Endothelial cell of umbilical vein (primary cell): ENCODE data around the gene BNIP5. TPM values are rescaled to one million over a fixed set of nuclear protein-coding genes. Genes with fewer than 3 reads are reported as not detected.

Experiments
- BruUV-seq: library from RNA; stranded (reverse); fragments of 400-500 nt; replicated peaks from 2 replicates; lab custom pipeline; 2021; lab: Mats Ljungman, UMichigan
- CTCF ChIA-PET: fragments of 300-600, 350-600 bp; sonication (Branson Sonifier 250); formaldehyde crosslinking; loops from one replicate; lab custom pipeline; 2021; ENCODE audit warnings: antibody characterized with exemption, inconsistent platforms; lab: Charles Lee
- POLR2A ChIA-PET: fragments of 300-600, 350-600 bp; sonication (Branson Sonifier 250); formaldehyde crosslinking; loops from one replicate; lab custom pipeline; 2021; ENCODE audit warnings: antibody characterized with exemption, inconsistent platforms; lab: Charles Lee
- DNase-seq: peaks from one replicate; pipeline ENCODE4 v3.0.0-alpha.2; 2011; ENCODE audit warnings: low read depth, low spot score
- FAIRE-seq: peaks from 2 replicates; lab custom pipeline; 2011; peaks lifted over from hg19 to GRCh38; lab: Jason Lieb, UNC
- H2AFZ ChIP-seq: 2 replicates; pipeline ENCODE4 v1.6.0; 2012; ENCODE audit warnings: low read depth, low read length, control low read depth, inconsistent platforms
- H3K27ac ChIP-seq: 2 replicates; pipeline ENCODE4 v1.5.1; 2011; ENCODE audit warnings: low read depth, mild to moderate bottlenecking, control low read depth, low read length, moderate library complexity; ENCODE audit not compliant: insufficient read depth
- H3K27me3 ChIP-seq, 2 experiments: 2 replicates each; pipeline versions ENCODE4 v1.6.0 to v1.6.1; 2011; ENCODE audit warnings: low read length in 2 of 2, mixed read lengths in 1 of 2; ENCODE audit not compliant: control insufficient read depth in 2 of 2, insufficient read depth in 2 of 2
- H3K36me3 ChIP-seq, 2 experiments: 2 replicates in 1 of 2; 3 replicates in 1 of 2; pipeline ENCODE4 v1.5.1; 2011; ENCODE audit warnings: low read length in 2 of 2, mild to moderate bottlenecking in 1 of 2, moderate library complexity in 1 of 2; ENCODE audit not compliant: control insufficient read depth in 2 of 2, insufficient read depth in 2 of 2; ENCODE audit errors: extremely low read depth in 1 of 2
- H3K4me1 ChIP-seq: 3 replicates; pipeline ENCODE4 v1.5.1; 2011; ENCODE audit warnings: mild to moderate bottlenecking, low read length; ENCODE audit not compliant: control insufficient read depth, insufficient read depth; ENCODE audit errors: extremely low read depth
- H3K4me2 ChIP-seq: 2 replicates; pipeline ENCODE4 v1.6.1; 2011; ENCODE audit warnings: low read length, control low read depth, mixed read lengths; ENCODE audit not compliant: insufficient read depth
- H3K4me3 ChIP-seq, 3 experiments: fragments of 200-600 bp in 1 of 3; sonication (generic), shearing (Covaris generic) in 1 of 3; replicated peaks in 1 of 3; 2 replicates each; pipeline ENCODE4 v1.5.1; 2011 to 2016; ENCODE audit warnings: control low read depth in 3 of 3, low read length in 3 of 3, mild to moderate bottlenecking in 2 of 3, inconsistent platforms in 1 of 3, low read depth in 1 of 3, moderate library complexity in 1 of 3; ENCODE audit not compliant: insufficient read depth in 1 of 3
- H3K79me2 ChIP-seq: 2 replicates; pipeline ENCODE4 v1.6.0; 2012; ENCODE audit warnings: low read length, inconsistent platforms; ENCODE audit not compliant: control insufficient read depth, insufficient read depth
- H3K9ac ChIP-seq: replicated peaks from 2 replicates; pipeline ENCODE3; 2011; ENCODE audit warnings: low read length, control low read depth; ENCODE audit not compliant: insufficient read depth; ENCODE audit errors: extremely low read depth
- H3K9me1 ChIP-seq: replicated peaks from 3 replicates; pipeline ENCODE4 v1.6.0; 2011; ENCODE audit warnings: mild to moderate bottlenecking, low read length; ENCODE audit not compliant: control insufficient read depth, insufficient read depth; ENCODE audit errors: extremely low read depth
- H3K9me3 ChIP-seq: replicated peaks from 2 replicates; pipeline ENCODE4 v1.5.1; 2012; ENCODE audit warnings: low read length, inconsistent platforms; ENCODE audit not compliant: control insufficient read depth, insufficient read depth
- H4K20me1 ChIP-seq: replicated peaks from 2 replicates; pipeline ENCODE3; 2011; ENCODE audit warnings: mild to moderate bottlenecking, low read length; ENCODE audit not compliant: control insufficient read depth, insufficient read depth; ENCODE audit errors: extremely low read depth
- EZH2 ChIP-seq: IDR thresholded peaks from 2 replicates; pipeline ENCODE4 v1.6.1; 2012; ENCODE audit warnings: borderline replicate concordance, low read depth, mild to moderate bottlenecking, moderate library complexity, low read length, inconsistent platforms; ENCODE audit not compliant: severe bottlenecking
- FOS ChIP-seq: IDR thresholded peaks from 2 replicates; pipeline ENCODE4 v1.6.1; 2011; ENCODE audit warnings: mild to moderate bottlenecking, low read length, moderate library complexity, borderline replicate concordance; ENCODE audit not compliant: insufficient read depth
- GATA2 ChIP-seq: IDR thresholded peaks from 2 replicates; pipeline ENCODE4 v1.7.0; 2011; ENCODE audit warnings: low read depth, mild to moderate bottlenecking, moderate library complexity, mixed read lengths, low read length; ENCODE audit not compliant: insufficient read length, insufficient read depth
- JUN ChIP-seq: IDR thresholded peaks from 2 replicates; pipeline ENCODE4 v1.6.1; 2011; ENCODE audit warnings: borderline replicate concordance, low read depth; ENCODE audit not compliant: insufficient read length, insufficient read depth
- MYC ChIP-seq: IDR thresholded peaks from one replicate; pipeline ENCODE4 v1.6.1; 2011; ENCODE audit warnings: mild to moderate bottlenecking, low read depth, low read length
- POLR2A ChIP-seq: IDR thresholded peaks from 2 replicates; pipeline ENCODE4 v1.6.1; 2012; ENCODE audit warnings: low read depth, mild to moderate bottlenecking, control low read depth, low read length
- POLR2AphosphoS5 ChIP-seq: IDR thresholded peaks from 2 replicates; pipeline ENCODE4 v1.6.1; 2012; ENCODE audit warnings: low read depth, mild to moderate bottlenecking, control low read depth, low read length, moderate library complexity; ENCODE audit not compliant: insufficient read depth
- dilution Hi-C: fragments of 300-500 bp; cut with MboI; formaldehyde crosslinking; loops from one replicate; pipeline ENCODE4 v1.15.0; 2019; ENCODE audit warnings: low sequenced_read_pairs; ENCODE audit not compliant: extremely low pct_ligation_motif_present
- intact Hi-C: fragments of 100-400 bp; cut with micrococcal nuclease; formaldehyde crosslinking; loops from one replicate; pipeline ENCODE4 v1.10.0; 2022
- polyA plus RNA-seq, 4 experiments: library from polyadenylated mRNA; depleted of rRNA in 3 of 4; stranded (reverse) in 3 of 4; unstranded in 1 of 4; fragments of >200 nt; gene quantifications; 2 replicates each; pipeline versions ENCODE4 v1.2.1 to v1.2.3, GENCODE V29; 2011 to 2012; ENCODE audit warnings: missing spikeins in 1 of 4
- total RNA-seq: library from RNA; stranded (reverse); gene quantifications from 2 replicates; pipeline ENCODE4 v1.2.3, GENCODE V29; 2021
- TF ChIP-seq, protein P1 (sequence below), 2 donors: IDR thresholded peaks; 1 replicate in 1 of 2; 2 replicates in 1 of 2; pipeline ENCODE4 v1.5.1; 2011; ENCODE audit warnings: low read length in 2 of 2, mild to moderate bottlenecking in 2 of 2, moderate library complexity in 2 of 2, control low read depth in 1 of 2, inconsistent platforms in 1 of 2, low read depth in 1 of 2; ENCODE audit not compliant: insufficient read depth in 1 of 2; ENCODE audit errors: extremely low read depth in 1 of 2
- TF ChIP-seq, protein P2 (sequence below): IDR thresholded peaks from 2 replicates; pipeline ENCODE4 v1.6.1; 2011; ENCODE audit not compliant: insufficient read depth, insufficient read length

Gene BNIP5
- total and polyA plus RNA-seq, 2 donors (not counting 3 experiments of a cell fraction or from before 2014, with no cell fraction given) = not detected

DNA sequence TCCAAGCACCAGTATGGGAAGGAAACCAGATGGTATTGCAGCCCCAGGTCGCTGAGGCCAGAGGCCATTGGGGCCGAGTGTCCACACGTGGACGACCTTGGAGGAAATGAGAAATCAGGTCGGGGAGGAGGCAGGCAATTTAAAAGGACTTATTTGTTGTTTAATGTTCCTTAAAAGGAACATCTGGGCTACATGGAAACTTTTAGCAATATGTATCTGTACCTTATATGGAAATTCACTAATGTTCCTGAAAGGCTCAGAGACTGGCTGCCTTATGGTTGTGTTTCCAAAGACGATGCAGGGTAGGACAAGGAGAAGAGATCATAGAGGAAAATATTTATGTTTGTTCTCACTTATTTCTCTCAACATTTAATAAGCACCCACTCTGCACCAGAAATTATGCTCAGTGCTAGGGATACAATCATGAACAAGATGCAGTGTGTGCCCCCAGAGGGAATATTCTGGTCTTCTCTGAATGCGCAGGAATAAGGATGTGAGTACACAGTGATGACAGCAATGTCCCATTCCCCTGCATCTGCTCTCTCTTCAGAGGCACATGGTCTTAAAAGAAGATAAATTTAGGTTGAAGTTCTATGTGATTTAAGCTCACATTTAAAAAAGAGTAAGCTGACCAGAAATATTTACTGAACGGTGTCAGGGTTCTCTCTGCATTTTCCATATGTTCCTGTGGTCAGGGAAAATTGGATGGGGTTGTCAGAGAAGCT lies 3.4 kb downstream of the BNIP5 start:
- no peak for FAIRE-seq
- dilution Hi-C loops (no loop called here), intact Hi-C loops (no loop called here)
- Histone ChIP-seq H4K20me1 (no peaks in the 10 kb centered on the region), H3K4me3 (no peak overlapping the region), H3K9ac (no peak overlapping the region), H3K79me2 (no peaks in the 10 kb centered on the region), H3K4me1 (no peaks in the 10 kb centered on the region), H3K27ac (no peak overlapping the region), H3K9me1 (no peaks in the 10 kb centered on the region), H3K4me2 (no peak overlapping the region), H3K36me3 (no peaks in the 10 kb centered on the region), H3K27me3 (peaks cover 52 to 53% of the 10 kb centered on the region in 2 experiments), H3K9me3 (no peaks in the 10 kb centered on the region), H2AFZ (no peak overlapping the region)
- ChIA-PET POLR2A (no interaction called here), CTCF (interaction anchor here (1.1 to 2.1 kb wide), 4 partner anchors 12 to 27 kb away, joined by 3 to 8 read pairs (median 4); no protein-coding TSS in a partner anchor)
- DNase-seq = no peak
- no peak for TF ChIP-seq JUN
- TF ChIP-seq EZH2 = peak; percentile 7
- TF ChIP-seq, protein P1, sequence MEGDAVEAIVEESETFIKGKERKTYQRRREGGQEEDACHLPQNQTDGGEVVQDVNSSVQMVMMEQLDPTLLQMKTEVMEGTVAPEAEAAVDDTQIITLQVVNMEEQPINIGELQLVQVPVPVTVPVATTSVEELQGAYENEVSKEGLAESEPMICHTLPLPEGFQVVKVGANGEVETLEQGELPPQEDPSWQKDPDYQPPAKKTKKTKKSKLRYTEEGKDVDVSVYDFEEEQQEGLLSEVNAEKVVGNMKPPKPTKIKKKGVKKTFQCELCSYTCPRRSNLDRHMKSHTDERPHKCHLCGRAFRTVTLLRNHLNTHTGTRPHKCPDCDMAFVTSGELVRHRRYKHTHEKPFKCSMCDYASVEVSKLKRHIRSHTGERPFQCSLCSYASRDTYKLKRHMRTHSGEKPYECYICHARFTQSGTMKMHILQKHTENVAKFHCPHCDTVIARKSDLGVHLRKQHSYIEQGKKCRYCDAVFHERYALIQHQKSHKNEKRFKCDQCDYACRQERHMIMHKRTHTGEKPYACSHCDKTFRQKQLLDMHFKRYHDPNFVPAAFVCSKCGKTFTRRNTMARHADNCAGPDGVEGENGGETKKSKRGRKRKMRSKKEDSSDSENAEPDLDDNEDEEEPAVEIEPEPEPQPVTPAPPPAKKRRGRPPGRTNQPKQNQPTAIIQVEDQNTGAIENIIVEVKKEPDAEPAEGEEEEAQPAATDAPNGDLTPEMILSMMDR (IDR thresholded peaks at IDR 0.05; ENCODE audit: extremely low read depth in 1 of 2, insufficient read depth in 1 of 2, low read depth in 1 of 2, low read length in 2 of 2) = no peak
- BruUV-seq = no TSS peak

DNA sequence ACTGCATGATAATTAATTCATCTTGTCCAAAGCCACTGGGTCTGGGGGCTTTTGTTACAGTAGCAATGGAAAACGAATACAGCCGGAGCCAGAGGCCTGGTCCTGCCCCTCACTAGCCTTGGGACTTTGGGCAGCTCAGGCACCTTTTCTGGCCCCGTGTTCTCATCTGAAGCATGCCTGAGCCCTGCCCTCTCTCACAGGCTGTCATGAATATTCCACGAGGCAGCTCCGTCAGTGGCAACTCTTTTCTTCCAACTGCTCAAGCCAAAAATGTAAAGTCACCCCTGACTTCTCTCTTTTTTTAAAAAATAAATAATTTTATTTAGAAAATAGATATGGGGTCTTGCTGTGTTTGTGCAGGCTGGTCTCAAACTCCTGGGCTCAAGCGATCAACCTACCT lies 5.3 kb downstream of the BNIP5 start:
- H3K9me3 ChIP-seq = no peaks in the 10 kb centered on the region
- no peaks in the 10 kb centered on the region for H4K20me1 ChIP-seq
- FAIRE-seq (no peak), DNase-seq (no peak)
- no peak overlapping the region for H2AFZ ChIP-seq
- no peaks in the 10 kb centered on the region for H3K79me2 ChIP-seq
- intact Hi-C loops (no loop called here), dilution Hi-C loops (no loop called here)
- BruUV-seq = no TSS peak
- H3K27me3 ChIP-seq = peaks cover 59 to 66% of the 10 kb centered on the region in 2 experiments
- H3K36me3 ChIP-seq = no peaks in the 10 kb centered on the region
- CTCF ChIA-PET = interaction anchor here (1.4 to 3.9 kb wide), 3 partner anchors 9 to 29 kb away, joined by 6 to 21 read pairs (median 21); no protein-coding TSS in a partner anchor
- no peaks in the 10 kb centered on the region for H3K4me1 ChIP-seq
- no peaks in the 10 kb centered on the region for H3K9me1 ChIP-seq
- TF ChIP-seq GATA2 = no peak
- TF ChIP-seq POLR2A = no peak
- TF ChIP-seq EZH2 = no peak
- TF ChIP-seq MYC = no peak
- TF ChIP-seq FOS = no peak
- no peak for TF ChIP-seq POLR2AphosphoS5
- TF ChIP-seq JUN = no peak
- TF ChIP-seq, protein P1 (IDR thresholded peaks at IDR 0.05; ENCODE audit: extremely low read depth in 1 of 2, insufficient read depth in 1 of 2, low read depth in 1 of 2, low read length in 2 of 2) = no peak
- TF ChIP-seq, protein P2, sequence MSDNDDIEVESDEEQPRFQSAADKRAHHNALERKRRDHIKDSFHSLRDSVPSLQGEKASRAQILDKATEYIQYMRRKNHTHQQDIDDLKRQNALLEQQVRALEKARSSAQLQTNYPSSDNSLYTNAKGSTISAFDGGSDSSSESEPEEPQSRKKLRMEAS = no peak
- POLR2A ChIA-PET = no interaction called here
- H3K27ac ChIP-seq = no peak overlapping the region
- no peak overlapping the region for H3K4me3 ChIP-seq
- H3K4me2 ChIP-seq = no peak overlapping the region
- H3K9ac ChIP-seq = no peak overlapping the region
